ENCODE results near the gene PIRT.

DNA sequence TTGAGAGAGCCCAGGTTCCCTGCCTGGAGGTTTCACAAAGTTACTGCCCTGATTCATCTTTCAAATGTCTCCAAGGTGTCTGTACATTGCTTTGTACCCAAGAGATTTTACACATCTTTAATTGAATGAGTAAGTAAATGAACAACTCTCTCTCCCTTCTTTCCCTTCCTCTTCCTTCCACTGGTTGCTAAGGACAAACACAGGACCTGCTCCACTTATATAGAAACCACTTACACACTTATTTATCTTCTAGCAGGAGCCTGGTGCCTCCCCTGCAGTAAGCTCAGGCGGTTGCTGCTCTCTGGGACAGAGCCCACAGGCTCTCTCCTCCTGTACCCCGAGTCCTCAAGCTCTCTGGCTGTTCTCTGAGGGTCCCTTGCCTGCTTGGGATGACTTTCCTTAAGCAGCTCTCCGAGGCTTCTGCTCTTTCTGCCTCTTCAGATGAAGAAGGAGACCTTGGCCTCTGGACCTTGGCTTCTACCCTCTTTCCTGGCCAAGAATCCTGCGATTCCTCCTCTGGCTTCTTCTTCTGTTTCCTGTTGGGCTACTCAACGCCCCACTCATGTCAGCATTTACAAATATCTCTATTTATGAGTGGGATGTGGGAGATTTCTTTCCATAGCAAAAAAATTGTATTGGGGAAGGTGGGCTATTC lies 9.9 kb downstream of the PIRT start:
- TF ChIP-seq EZH2 (IDR thresholded peaks at IDR 0.05; ENCODE audit: insufficient read depth, low read length) = no peak
- TF ChIP-seq, protein P1, sequence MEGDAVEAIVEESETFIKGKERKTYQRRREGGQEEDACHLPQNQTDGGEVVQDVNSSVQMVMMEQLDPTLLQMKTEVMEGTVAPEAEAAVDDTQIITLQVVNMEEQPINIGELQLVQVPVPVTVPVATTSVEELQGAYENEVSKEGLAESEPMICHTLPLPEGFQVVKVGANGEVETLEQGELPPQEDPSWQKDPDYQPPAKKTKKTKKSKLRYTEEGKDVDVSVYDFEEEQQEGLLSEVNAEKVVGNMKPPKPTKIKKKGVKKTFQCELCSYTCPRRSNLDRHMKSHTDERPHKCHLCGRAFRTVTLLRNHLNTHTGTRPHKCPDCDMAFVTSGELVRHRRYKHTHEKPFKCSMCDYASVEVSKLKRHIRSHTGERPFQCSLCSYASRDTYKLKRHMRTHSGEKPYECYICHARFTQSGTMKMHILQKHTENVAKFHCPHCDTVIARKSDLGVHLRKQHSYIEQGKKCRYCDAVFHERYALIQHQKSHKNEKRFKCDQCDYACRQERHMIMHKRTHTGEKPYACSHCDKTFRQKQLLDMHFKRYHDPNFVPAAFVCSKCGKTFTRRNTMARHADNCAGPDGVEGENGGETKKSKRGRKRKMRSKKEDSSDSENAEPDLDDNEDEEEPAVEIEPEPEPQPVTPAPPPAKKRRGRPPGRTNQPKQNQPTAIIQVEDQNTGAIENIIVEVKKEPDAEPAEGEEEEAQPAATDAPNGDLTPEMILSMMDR (IDR thresholded peaks at IDR 0.05; ENCODE audit: insufficient read depth, low read depth, low read length) = no peak
